K562 (cell line): ENCODE results near the gene TRAF3IP3. TPM values are rescaled to one million over a fixed set of nuclear protein-coding genes. Genes with fewer than 3 reads are reported as not detected.

Experiments used
- FOXK1 ChIP-seq: sonication (generic); formaldehyde crosslinking; IDR thresholded peaks from 2 replicates; pipeline ENCODE4 v1.8.0; 2022; ENCODE audit warnings: missing genetic modification reagents, mild to moderate bottlenecking, borderline replicate concordance
- MYBL2 ChIP-seq, 2 experiments: fragments of 450-650 bp in 1 of 2; sonication (generic) in 1 of 2; formaldehyde crosslinking in 1 of 2; IDR thresholded peaks; 2 replicates each; pipeline versions ENCODE4 v1.6.1 to v1.8.1; 2017 to 2022; ENCODE audit warnings: borderline replicate concordance in 1 of 2, inconsistent platforms in 1 of 2, low read depth in 1 of 2, mild to moderate bottlenecking in 1 of 2, missing genetic modification reagents in 1 of 2, moderate library complexity in 1 of 2
- PRDM10 ChIP-seq: fragments of 450-650 bp; IDR thresholded peaks from 2 replicates; pipeline ENCODE4 v1.6.1; 2018; ENCODE audit not compliant: partially characterized antibody
- RERE ChIP-seq: sonication (generic); formaldehyde crosslinking; IDR thresholded peaks from 2 replicates; pipeline ENCODE4 v1.8.0; 2023; ENCODE audit warnings: missing genetic modification reagents, mild to moderate bottlenecking, borderline replicate concordance
- STAG1 ChIP-seq: sonication (generic); formaldehyde crosslinking; IDR thresholded peaks from 2 replicates; pipeline ENCODE4 v1.5.0; 2020; ENCODE audit warnings: missing genetic modification reagents, borderline replicate concordance
- ZBTB34 ChIP-seq: fragments of 250-450 bp; sonication (Bioruptor Pico); IDR thresholded peaks from 2 replicates; pipeline ENCODE4 v1.8.0; 2021; ENCODE audit warnings: mild to moderate bottlenecking, moderate library complexity
- ZNF280B ChIP-seq: fragments of 250-450 bp; sonication (Bioruptor Pico); IDR thresholded peaks from 2 replicates; pipeline ENCODE4 v1.5.1; 2021; ENCODE audit warnings: mild to moderate bottlenecking
- ZNF311 ChIP-seq: fragments of 250-450 bp; sonication (Bioruptor Pico); IDR thresholded peaks from 2 replicates; pipeline ENCODE4 v1.4.0; 2020; ENCODE audit warnings: mild to moderate bottlenecking, moderate library complexity
- ZNF551 ChIP-seq: fragments of 250-450 bp; sonication (Bioruptor Pico); IDR thresholded peaks from 2 replicates; pipeline ENCODE4 v1.5.0; 2021; ENCODE audit warnings: mild to moderate bottlenecking, moderate library complexity
- ZNF644 ChIP-seq: fragments of 200-800 bp; sonication (Bioruptor generic); IDR thresholded peaks from 2 replicates; pipeline ENCODE4 v1.6.1; 2016; ENCODE audit warnings: low read depth, missing genetic modification characterization, missing compliant biosample characterization
- ZNF696 ChIP-seq: fragments of 250-450 bp; sonication (Bioruptor Pico); conservative IDR thresholded peaks from 2 replicates; pipeline ENCODE4 v1.4.0; 2020; ENCODE audit warnings: mild to moderate bottlenecking, moderate library complexity
- polyA plus RNA-seq, 8 experiments: library from polyadenylated mRNA; depleted of rRNA in 4 of 8; stranded (reverse) in 5 of 8; unstranded in 3 of 8; fragments of >200 nt; fragmentation: Nextera tagmentation in 2 of 8; fragmentation: Illumina TruSeq in 1 of 8; extraction: Ambion mirVana in 2 of 8; extraction: Trizol in 1 of 8; gene quantifications; 2 replicates each; pipeline versions ENCODE4 v1.2.1 to v1.2.3, GENCODE V29; 2011 to 2014; ENCODE audit warnings: inconsistent platforms in 1 of 8, missing spikeins in 1 of 8
- total RNA-seq, 7 experiments: library from RNA; depleted of rRNA in 6 of 7; stranded (reverse); fragments of >200 nt in 6 of 7; fragmentation: Illumina TruSeq in 2 of 7; extraction: Trizol in 2 of 7; gene quantifications; 2 replicates each; pipeline versions ENCODE4 v1.2.1 to v1.2.3, GENCODE V29; 2011 to 2021; ENCODE audit warnings: low replicate concordance in 1 of 7
- TF ChIP-seq, protein P1 (sequence below): fragments of 250-450 bp; sonication (Bioruptor Pico); IDR thresholded peaks from 2 replicates; pipeline ENCODE4 v1.5.0; 2020; ENCODE audit warnings: mild to moderate bottlenecking

Gene TRAF3IP3
- total and polyA plus RNA-seq, 9 of the 15 experiments (the other 6 are each of a cell fraction or from before 2014, with no cell fraction given): 0.06 to 1.1 (median 0.31) TPM

GRCh38 chr1:209747580-209748262 lies 8.1 kb upstream of the TRAF3IP3 start (continued):
- no peak; the same call in 1 of the 2 replicates for TF ChIP-seq STAG1
- TF ChIP-seq ZBTB34: no peak
- TF ChIP-seq ZNF644 (tag): no peak
- TF ChIP-seq FOXK1: no peak
- TF ChIP-seq ZNF311 (CRISPR knock-in tag): no peak
- no peak for TF ChIP-seq PRDM10
- TF ChIP-seq, protein P1, sequence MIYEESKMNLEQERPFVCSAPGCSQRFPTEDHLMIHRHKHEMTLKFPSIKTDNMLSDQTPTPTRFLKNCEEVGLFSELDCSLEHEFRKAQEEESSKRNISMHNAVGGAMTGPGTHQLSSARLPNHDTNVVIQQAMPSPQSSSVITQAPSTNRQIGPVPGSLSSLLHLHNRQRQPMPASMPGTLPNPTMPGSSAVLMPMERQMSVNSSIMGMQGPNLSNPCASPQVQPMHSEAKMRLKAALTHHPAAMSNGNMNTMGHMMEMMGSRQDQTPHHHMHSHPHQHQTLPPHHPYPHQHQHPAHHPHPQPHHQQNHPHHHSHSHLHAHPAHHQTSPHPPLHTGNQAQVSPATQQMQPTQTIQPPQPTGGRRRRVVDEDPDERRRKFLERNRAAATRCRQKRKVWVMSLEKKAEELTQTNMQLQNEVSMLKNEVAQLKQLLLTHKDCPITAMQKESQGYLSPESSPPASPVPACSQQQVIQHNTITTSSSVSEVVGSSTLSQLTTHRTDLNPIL (CRISPR knock-in tag): no peak
- TF ChIP-seq MYBL2 (IDR thresholded peaks at IDR 0.05; ENCODE audit: low read depth): no peak
- TF ChIP-seq MYBL2 (CRISPR knock-in tag; IDR thresholded peaks at IDR 0.05; ENCODE audit: borderline replicate concordance): no peak
- TF ChIP-seq ZNF696: no peak
- no peak for TF ChIP-seq ZNF280B (CRISPR knock-in tag)
- TF ChIP-seq RERE (CRISPR knock-in tag): no peak
- TF ChIP-seq ZNF551 (CRISPR knock-in tag): no peak
